ENCODE data around the gene MTMR6. TPM values are rescaled to one million over a fixed set of nuclear protein-coding genes. Genes with fewer than 3 reads are reported as not detected.

MTMR6 gene
- total RNA-seq, 1 experiment from 2014 or later = 27.4 TPM

DNA sequence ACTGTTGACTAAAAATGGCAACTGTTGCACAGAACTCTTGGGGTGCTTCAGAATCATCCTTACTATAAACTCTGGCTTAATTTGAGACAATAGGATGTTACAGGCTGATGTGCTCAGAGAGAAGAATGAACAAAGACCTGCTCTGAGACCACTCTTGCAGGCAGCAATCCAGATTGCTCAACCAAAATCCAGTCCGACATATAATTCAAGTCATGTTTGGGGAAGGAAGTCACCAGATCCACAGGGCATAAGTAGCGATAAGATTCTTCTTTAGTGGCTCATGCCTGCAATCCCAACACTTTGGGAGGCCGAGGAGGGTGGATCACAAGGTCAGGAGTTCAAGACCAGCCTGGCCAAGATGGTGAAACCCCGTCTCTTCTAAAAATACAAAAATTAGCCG lies 20.6 kb downstream of the MTMR6 start:
- Histone ChIP-seq H4K20me1 (ENCODE audit: insufficient read depth, low read depth, low read length) (no peaks in the 10 kb centered on the region), H3K9me2 (replicated peaks; ENCODE audit: insufficient read depth, low read length) (no peaks in the 10 kb centered on the region), H3K4me1 (ENCODE audit: low read length) (no peaks in the 10 kb centered on the region), H2AFZ (ENCODE audit: low read length) (no peak overlapping the region), H3K4me2 (ENCODE audit: low read depth, low read length, poor library complexity, severe bottlenecking) (no peak overlapping the region), H3K27me3 (ENCODE audit: low read length) (no peaks in the 10 kb centered on the region), H3K36me3 (ENCODE audit: insufficient read depth, low read length) (peaks cover 24% of the 10 kb centered on the region; the same call in 1 of the 2 replicates), H3K9ac (ENCODE audit: low read length) (no peak overlapping the region), H3K79me2 (ENCODE audit: low read length) (peaks cover 37% of the 10 kb centered on the region), H3K4me3 (ENCODE audit: low read length) (no peak overlapping the region), H3K27ac (ENCODE audit: low read length) (no peak overlapping the region), H3K9me3 (ENCODE audit: low read length) (no peaks in the 10 kb centered on the region)
- no peak for DNase-seq

DNA sequence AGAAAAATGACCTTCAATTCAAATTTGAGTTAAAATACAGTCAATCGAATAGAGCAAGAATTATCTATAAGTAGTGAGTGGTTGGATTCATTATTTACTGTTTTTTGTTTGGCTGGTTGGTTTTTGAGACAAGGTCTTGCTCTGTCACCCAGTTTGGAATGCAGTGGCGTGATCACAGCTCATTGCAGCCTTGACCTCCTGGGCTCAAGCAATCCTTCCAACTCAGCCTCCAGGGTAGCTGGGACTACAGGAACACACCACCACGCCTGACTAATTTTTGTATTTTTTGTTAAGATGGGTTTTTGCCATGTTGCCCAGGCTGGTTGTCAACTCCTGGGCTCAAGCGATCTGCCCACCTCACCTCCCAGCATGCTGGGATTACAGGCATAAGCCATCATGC lies 25.0 kb downstream of the MTMR6 start:
- Histone ChIP-seq H3K27me3 (ENCODE audit: low read length) (no peaks in the 10 kb centered on the region), H3K36me3 (ENCODE audit: insufficient read depth, low read length) (peaks cover 32% of the 10 kb centered on the region), H3K27ac (ENCODE audit: low read length) (no peak overlapping the region)

DNA sequence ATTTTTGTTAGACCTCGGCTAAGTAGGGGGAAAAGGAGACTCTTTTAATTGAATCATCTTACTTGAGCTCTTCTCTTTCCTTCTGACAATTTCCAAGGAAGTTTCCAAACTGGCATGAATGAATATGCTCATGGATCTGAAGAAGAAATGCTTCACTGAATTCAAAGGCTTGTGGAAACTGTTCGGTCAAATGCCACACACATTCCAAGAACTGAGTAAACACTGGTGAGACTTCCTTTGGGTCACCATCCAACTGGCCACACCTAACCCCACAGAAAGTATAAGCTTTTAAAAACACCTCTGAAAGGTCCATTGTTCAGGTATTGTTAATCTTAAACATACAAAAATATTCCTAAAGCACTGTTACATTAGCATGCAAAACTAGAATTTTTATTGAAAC lies 33.6 kb downstream of the MTMR6 start:
- no peaks in the 10 kb centered on the region for H3K27me3 ChIP-seq (ENCODE audit: low read length)
- peaks cover 6% of the 10 kb centered on the region; the same call in 1 of the 2 replicates for H3K4me1 ChIP-seq (ENCODE audit: low read length)
- no peak for DNase-seq
- H3K9me2 ChIP-seq (replicated peaks; ENCODE audit: insufficient read depth, low read length) = no peaks in the 10 kb centered on the region
- no peak overlapping the region for H2AFZ ChIP-seq (ENCODE audit: low read length)
- no peak overlapping the region for H3K4me3 ChIP-seq (ENCODE audit: low read length)
- H3K9me3 ChIP-seq (ENCODE audit: low read length) = no peaks in the 10 kb centered on the region
- H3K27ac ChIP-seq (ENCODE audit: low read length) = no peak overlapping the region
- H4K20me1 ChIP-seq (ENCODE audit: insufficient read depth, low read depth, low read length) = no peaks in the 10 kb centered on the region
- H3K9ac ChIP-seq (ENCODE audit: low read length) = no peak overlapping the region
- H3K79me2 ChIP-seq (ENCODE audit: low read length) = no peaks in the 10 kb centered on the region
- no peak overlapping the region for H3K4me2 ChIP-seq (ENCODE audit: low read depth, low read length, poor library complexity, severe bottlenecking)
- peaks cover 22% of the 10 kb centered on the region for H3K36me3 ChIP-seq (ENCODE audit: insufficient read depth, low read length)

More for the DNA sequence above, 25.0 kb downstream of the MTMR6 start:
- Histone ChIP-seq H3K4me2 (ENCODE audit: low read depth, low read length, poor library complexity, severe bottlenecking) (no peak overlapping the region), H2AFZ (ENCODE audit: low read length) (no peak overlapping the region), H3K4me3 (ENCODE audit: low read length) (no peak overlapping the region), H3K9me3 (ENCODE audit: low read length) (no peaks in the 10 kb centered on the region), H3K9me2 (replicated peaks; ENCODE audit: insufficient read depth, low read length) (no peaks in the 10 kb centered on the region), H3K4me1 (ENCODE audit: low read length) (no peaks in the 10 kb centered on the region), H3K9ac (ENCODE audit: low read length) (no peak overlapping the region), H3K79me2 (ENCODE audit: low read length) (peaks cover 5% of the 10 kb centered on the region; the same call in 1 of the 2 replicates), H4K20me1 (ENCODE audit: insufficient read depth, low read depth, low read length) (no peaks in the 10 kb centered on the region)
- no peak for DNase-seq

DNA sequence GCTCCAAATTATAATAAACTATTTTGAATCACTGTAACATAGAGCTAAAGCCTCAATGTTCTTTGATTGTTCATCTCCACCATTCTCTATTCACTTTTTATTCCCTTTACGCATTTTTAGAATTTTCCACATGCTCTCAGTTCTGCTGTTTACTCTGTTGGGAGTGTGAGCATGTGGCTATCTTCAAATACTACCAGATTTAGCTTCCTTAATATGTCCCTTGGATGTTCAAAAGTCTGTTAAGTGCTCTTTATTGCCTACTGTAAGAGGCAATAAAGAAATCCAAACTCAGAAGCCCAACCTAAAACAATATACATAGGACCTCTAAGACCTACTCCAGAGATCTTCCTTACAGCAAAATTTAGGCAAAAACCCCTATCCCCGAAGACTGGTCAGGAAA lies 34.5 kb downstream of the MTMR6 start:
- no peaks in the 10 kb centered on the region for H3K9me3 ChIP-seq (ENCODE audit: low read length)
- no peaks in the 10 kb centered on the region for H4K20me1 ChIP-seq (ENCODE audit: insufficient read depth, low read depth, low read length)
- H3K36me3 ChIP-seq (ENCODE audit: insufficient read depth, low read length) = peaks cover 20% of the 10 kb centered on the region
- H3K4me3 ChIP-seq (ENCODE audit: low read length) = no peak overlapping the region
- no peak overlapping the region for H3K9ac ChIP-seq (ENCODE audit: low read length)
- no peaks in the 10 kb centered on the region for H3K9me2 ChIP-seq (replicated peaks; ENCODE audit: insufficient read depth, low read length)
- no peak overlapping the region for H3K27ac ChIP-seq (ENCODE audit: low read length)
- H2AFZ ChIP-seq (ENCODE audit: low read length) = no peak overlapping the region
- H3K4me1 ChIP-seq (ENCODE audit: low read length) = peaks cover 6% of the 10 kb centered on the region
- H3K27me3 ChIP-seq (ENCODE audit: low read length) = no peaks in the 10 kb centered on the region
- DNase-seq = no peak
- H3K79me2 ChIP-seq (ENCODE audit: low read length) = no peaks in the 10 kb centered on the region
- H3K4me2 ChIP-seq (ENCODE audit: low read depth, low read length, poor library complexity, severe bottlenecking) = no peak overlapping the region

DNA sequence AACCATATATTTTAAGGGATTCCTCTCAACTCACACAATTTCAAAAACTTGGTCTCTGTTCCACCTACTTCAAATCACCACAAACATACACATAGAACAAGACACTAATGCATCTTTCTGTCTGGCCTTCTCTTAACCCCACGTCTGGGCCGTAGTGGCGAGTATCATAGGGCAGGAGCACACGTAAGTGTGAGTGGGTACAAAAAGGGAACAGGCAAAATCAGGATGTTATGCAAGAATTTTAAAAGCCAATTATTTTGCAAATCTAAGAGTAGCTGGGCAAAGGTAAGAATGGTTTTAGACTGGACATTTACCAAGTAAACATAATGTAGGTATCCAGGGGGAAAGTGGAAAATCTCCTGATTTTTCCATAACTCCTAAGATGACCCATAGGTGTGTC lies 35.1 kb downstream of the MTMR6 start:
- Histone ChIP-seq H3K4me3 (ENCODE audit: low read length) (no peak overlapping the region), H3K9ac (ENCODE audit: low read length) (no peak overlapping the region), H3K27ac (ENCODE audit: low read length) (no peak overlapping the region), H3K4me1 (ENCODE audit: low read length) (peaks cover 6% of the 10 kb centered on the region), H4K20me1 (ENCODE audit: insufficient read depth, low read depth, low read length) (no peaks in the 10 kb centered on the region), H2AFZ (ENCODE audit: low read length) (no peak overlapping the region), H3K36me3 (ENCODE audit: insufficient read depth, low read length) (peaks cover 20% of the 10 kb centered on the region), H3K9me2 (replicated peaks; ENCODE audit: insufficient read depth, low read length) (no peaks in the 10 kb centered on the region), H3K79me2 (ENCODE audit: low read length) (no peaks in the 10 kb centered on the region), H3K4me2 (ENCODE audit: low read depth, low read length, poor library complexity, severe bottlenecking) (no peak overlapping the region), H3K9me3 (ENCODE audit: low read length) (no peaks in the 10 kb centered on the region), H3K27me3 (ENCODE audit: low read length) (no peaks in the 10 kb centered on the region)
- no peak for DNase-seq

DNA sequence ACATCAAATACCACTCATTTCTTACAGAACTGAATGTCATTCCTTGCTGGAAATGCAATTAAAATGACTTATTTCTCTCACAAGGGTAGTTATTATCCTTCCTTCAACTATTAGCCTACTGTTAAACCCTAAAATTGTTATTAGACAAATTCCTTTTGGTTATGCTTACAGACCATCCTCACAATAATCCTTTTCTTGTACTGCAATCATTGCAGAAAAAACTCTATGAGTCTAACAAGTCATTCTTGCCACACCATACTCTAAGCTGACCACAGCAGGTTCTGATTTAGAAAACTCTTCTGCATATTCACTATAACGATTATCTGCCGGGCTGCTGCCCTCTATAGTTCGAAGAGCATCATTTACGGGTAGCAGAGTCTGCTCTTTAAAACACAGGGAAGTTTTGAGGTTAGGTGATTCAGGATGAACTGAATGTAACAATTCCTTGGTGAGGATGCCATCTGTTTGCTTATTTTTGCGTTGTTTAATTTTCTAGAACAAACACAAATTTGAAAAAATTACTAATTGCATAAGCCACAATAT lies 38.2 kb downstream of the MTMR6 start:
- Histone ChIP-seq H2AFZ (ENCODE audit: low read length) (no peak overlapping the region), H3K4me3 (ENCODE audit: low read length) (no peak overlapping the region), H3K4me1 (ENCODE audit: low read length) (peaks cover 6% of the 10 kb centered on the region), H3K9me2 (replicated peaks; ENCODE audit: insufficient read depth, low read length) (no peaks in the 10 kb centered on the region), H3K36me3 (ENCODE audit: insufficient read depth, low read length) (peaks cover 15% of the 10 kb centered on the region; the same call in 1 of the 2 replicates), H3K9me3 (ENCODE audit: low read length) (no peaks in the 10 kb centered on the region), H3K27me3 (ENCODE audit: low read length) (no peaks in the 10 kb centered on the region), H3K9ac (ENCODE audit: low read length) (no peak overlapping the region), H3K4me2 (ENCODE audit: low read depth, low read length, poor library complexity, severe bottlenecking) (no peak overlapping the region), H3K79me2 (ENCODE audit: low read length) (no peaks in the 10 kb centered on the region), H3K27ac (ENCODE audit: low read length) (no peak overlapping the region), H4K20me1 (ENCODE audit: insufficient read depth, low read depth, low read length) (no peaks in the 10 kb centered on the region)
- DNase-seq = peak; percentile 51

DNA sequence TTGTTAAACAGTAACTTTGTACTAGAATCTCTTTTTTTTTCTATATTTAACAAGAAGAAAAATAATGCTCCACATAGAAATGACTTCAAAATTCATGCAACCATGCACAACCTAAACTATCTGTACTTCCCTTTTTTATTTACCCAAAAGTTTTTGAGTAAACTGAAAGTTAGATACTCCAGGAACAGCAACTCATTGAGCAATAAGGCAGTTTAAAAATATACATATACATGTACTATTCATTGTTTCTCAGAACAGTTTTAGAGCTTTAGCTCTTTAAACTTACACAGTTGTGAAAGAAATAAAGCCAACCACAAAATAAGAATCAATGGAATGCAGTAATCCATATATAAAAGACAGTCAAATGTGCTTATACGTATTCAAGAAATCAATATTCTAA lies 39.2 kb downstream of the MTMR6 start:
- Histone ChIP-seq H3K36me3 (ENCODE audit: insufficient read depth, low read length) (peaks cover 15% of the 10 kb centered on the region; the same call in 1 of the 2 replicates), H3K27ac (ENCODE audit: low read length) (no peak overlapping the region), H3K4me1 (ENCODE audit: low read length) (peaks cover 6% of the 10 kb centered on the region), H3K27me3 (ENCODE audit: low read length) (no peaks in the 10 kb centered on the region), H3K4me3 (ENCODE audit: low read length) (no peak overlapping the region), H3K4me2 (ENCODE audit: low read depth, low read length, poor library complexity, severe bottlenecking) (no peak overlapping the region), H3K9me2 (replicated peaks; ENCODE audit: insufficient read depth, low read length) (no peaks in the 10 kb centered on the region), H3K79me2 (ENCODE audit: low read length) (no peaks in the 10 kb centered on the region), H4K20me1 (ENCODE audit: insufficient read depth, low read depth, low read length) (no peaks in the 10 kb centered on the region), H3K9me3 (ENCODE audit: low read length) (no peaks in the 10 kb centered on the region), H2AFZ (ENCODE audit: low read length) (no peak overlapping the region), H3K9ac (ENCODE audit: low read length) (no peak overlapping the region)
- no peak for DNase-seq

DNA sequence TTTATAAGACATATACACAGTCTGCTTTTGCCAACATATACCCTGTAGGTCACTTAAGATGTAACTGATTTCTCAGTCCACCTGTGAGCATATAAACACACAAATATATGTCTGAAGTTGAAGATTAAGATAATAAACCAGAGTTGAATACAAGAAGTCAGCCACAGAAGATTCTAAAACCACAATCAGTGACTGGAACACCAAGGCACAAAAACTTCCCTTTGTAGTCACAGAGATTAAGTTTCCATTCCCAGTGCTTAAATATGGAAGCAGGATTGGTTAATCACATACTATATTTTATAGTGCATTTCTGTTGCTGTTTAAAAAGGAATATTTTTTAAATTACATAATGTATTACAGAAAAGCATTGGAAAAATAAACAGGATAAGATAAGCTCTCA lies 39.9 kb downstream of the MTMR6 start:
- H3K79me2 ChIP-seq (ENCODE audit: low read length) = no peaks in the 10 kb centered on the region
- H3K9me3 ChIP-seq (ENCODE audit: low read length) = no peaks in the 10 kb centered on the region
- H3K4me1 ChIP-seq (ENCODE audit: low read length) = peaks cover 6% of the 10 kb centered on the region
- no peak for DNase-seq
- no peak overlapping the region for H3K9ac ChIP-seq (ENCODE audit: low read length)
- no peaks in the 10 kb centered on the region for H3K27me3 ChIP-seq (ENCODE audit: low read length)
- peaks cover 15% of the 10 kb centered on the region; the same call in 1 of the 2 replicates for H3K36me3 ChIP-seq (ENCODE audit: insufficient read depth, low read length)
- H4K20me1 ChIP-seq (ENCODE audit: insufficient read depth, low read depth, low read length) = no peaks in the 10 kb centered on the region
- no peak overlapping the region for H3K4me3 ChIP-seq (ENCODE audit: low read length)
- H3K9me2 ChIP-seq (replicated peaks; ENCODE audit: insufficient read depth, low read length) = no peaks in the 10 kb centered on the region
- H2AFZ ChIP-seq (ENCODE audit: low read length) = no peak overlapping the region
- H3K4me2 ChIP-seq (ENCODE audit: low read depth, low read length, poor library complexity, severe bottlenecking) = no peak overlapping the region
- no peak overlapping the region for H3K27ac ChIP-seq (ENCODE audit: low read length)

Measured in Karpas-422 (cell line).